Small intestine (tissue), 7 donors: Measurements from ENCODE around the gene RAI1. TPM values are rescaled to one million over a fixed set of nuclear protein-coding genes. Genes with fewer than 3 reads are reported as not detected.

Source experiments
- DNase-seq, 2 donors: peaks; one replicate each; pipeline versions ENCODE4 v3.0.0 to v3.0.0-alpha.2; 2013
- FAIRE-seq: peaks from 2 replicates; lab custom pipeline; 2012; peaks lifted over from hg19 to GRCh38; lab: Jason Lieb, UNC
- H3K27ac ChIP-seq, 3 donors: one replicate each; pipeline ENCODE4 v1.5.1; 2013; ENCODE audit warnings: low read length in 2 of 3, mild to moderate bottlenecking in 2 of 3, control low read depth in 1 of 3, inconsistent platforms in 1 of 3, low read depth in 1 of 3, moderate library complexity in 1 of 3
- H3K27me3 ChIP-seq, 3 donors: one replicate each; pipeline ENCODE4 v1.6.1; 2013; ENCODE audit warnings: low read length in 3 of 3, inconsistent platforms in 1 of 3; ENCODE audit not compliant: control insufficient read depth in 3 of 3, insufficient read depth in 3 of 3
- H3K36me3 ChIP-seq, 3 donors: one replicate each; pipeline ENCODE4 v1.6.1; 2013; ENCODE audit warnings: low read length in 3 of 3, inconsistent platforms in 1 of 3, low read depth in 1 of 3, mild to moderate bottlenecking in 1 of 3, moderate library complexity in 1 of 3; ENCODE audit not compliant: control insufficient read depth in 3 of 3, insufficient read depth in 2 of 3
- H3K4me1 ChIP-seq, 3 donors: one replicate each; pipeline ENCODE4 v1.6.1; 2013; ENCODE audit warnings: low read length in 2 of 3, inconsistent platforms in 1 of 3, low read depth in 1 of 3, mild to moderate bottlenecking in 1 of 3, moderate library complexity in 1 of 3; ENCODE audit not compliant: control insufficient read depth in 3 of 3, insufficient read depth in 2 of 3
- H3K4me3 ChIP-seq, 3 donors: one replicate each; pipeline ENCODE4 v1.5.1; 2013; ENCODE audit warnings: low read length in 3 of 3, control low read depth in 1 of 3, inconsistent platforms in 1 of 3, low read depth in 1 of 3, mild to moderate bottlenecking in 1 of 3, moderate library complexity in 1 of 3
- H3K9me3 ChIP-seq, 2 donors: one replicate each; pipeline ENCODE4 v1.6.1; 2013; ENCODE audit warnings: low read depth in 1 of 2, low read length in 1 of 2; ENCODE audit not compliant: control insufficient read depth in 2 of 2, insufficient read depth in 1 of 2
- WGBS, 3 donors: extraction: QIAGEN DNeasy Blood & Tissue Kit; methylation state at CpG; one replicate each; pipeline ENCODE4 v1.1.7; 2013; 5-methylcytosine and 5-hydroxymethylcytosine counted together
- polyA plus RNA-seq, 4 donors: library from polyadenylated mRNA; stranded (reverse) in 3 of 4; unstranded in 1 of 4; fragments of 200-250 nt in 3 of 4; fragments of 120-200 nt in 1 of 4; gene quantifications; one replicate each; pipeline versions ENCODE4 v1.2.1 to v1.2.3, GENCODE V29; 2013
- donor health status: healthy with polysubstance abuse.
- donor health status: control.
- donor health status: control.
- donor health status: Bipolar disorder and iron deficiency.
- donor health status: healthy.

The RAI1 gene
- polyA plus RNA-seq, 4 donors = 2.4 to 20.7 (median 6.2) TPM

GRCh38 chr17:17710728-17711541, 29.7 kb downstream of the RAI1 start:
- no peaks in the 10 kb centered on the region for H3K27me3 ChIP-seq
- H3K36me3 ChIP-seq = peaks cover 0 to 51% (median 2%) of the 10 kb centered on the region in 3 donors
- FAIRE-seq (no peak), DNase-seq (peak; percentile 88 to 94)
- peak overlapping the region; percentile 21 to 87 (median 80) for H3K27ac ChIP-seq
- H3K9me3 ChIP-seq = no peaks in the 10 kb centered on the region
- 19 to 47% (median 45%) methylated on average over 16 of the region's 16 CpGs for WGBS, 3 donors
- H3K4me1 ChIP-seq = peaks cover 6 to 68% (median 9%) of the 10 kb centered on the region in 3 donors
- no peak overlapping the region for H3K4me3 ChIP-seq

- 79 to 88% (median 86%) methylated on average over 12 of the region's 12 CpGs for WGBS, 3 donors
- peak in 1 of 2 donors; percentile 72 for DNase-seq
- FAIRE-seq = no peak
Measured at GRCh38 chr17:17711641-17712162, 30.4 kb downstream of the RAI1 start.

GRCh38 chr17:17712268-17712924, 31.1 kb downstream of the RAI1 start:
- Histone ChIP-seq H3K4me1 (peaks cover 2 to 63% (median 9%) of the 10 kb centered on the region in 3 donors), H3K27ac (peak overlapping the region in 2 of 3 donors; percentile 14 to 87), H3K36me3 (peaks cover 0 to 56% (median 0%) of the 10 kb centered on the region in 3 donors), H3K9me3 (no peaks in the 10 kb centered on the region), H3K4me3 (no peak overlapping the region), H3K27me3 (no peaks in the 10 kb centered on the region)
- FAIRE-seq = no peak
- 71 to 89% (median 74%) methylated on average over 5 of the region's 5 CpGs for WGBS, 3 donors
- peak in 1 of 2 donors; percentile 40 for DNase-seq

More at GRCh38 chr17:17711641-17712162, 30.4 kb downstream of the RAI1 start:
- Histone ChIP-seq H3K27me3 (no peaks in the 10 kb centered on the region), H3K9me3 (no peaks in the 10 kb centered on the region), H3K36me3 (peaks cover 0 to 50% (median 0%) of the 10 kb centered on the region in 3 donors), H3K4me1 (peaks cover 2 to 65% (median 9%) of the 10 kb centered on the region in 3 donors), H3K4me3 (no peak overlapping the region), H3K27ac (peak overlapping the region in 2 of 3 donors; percentile 80 to 87)

DNA sequence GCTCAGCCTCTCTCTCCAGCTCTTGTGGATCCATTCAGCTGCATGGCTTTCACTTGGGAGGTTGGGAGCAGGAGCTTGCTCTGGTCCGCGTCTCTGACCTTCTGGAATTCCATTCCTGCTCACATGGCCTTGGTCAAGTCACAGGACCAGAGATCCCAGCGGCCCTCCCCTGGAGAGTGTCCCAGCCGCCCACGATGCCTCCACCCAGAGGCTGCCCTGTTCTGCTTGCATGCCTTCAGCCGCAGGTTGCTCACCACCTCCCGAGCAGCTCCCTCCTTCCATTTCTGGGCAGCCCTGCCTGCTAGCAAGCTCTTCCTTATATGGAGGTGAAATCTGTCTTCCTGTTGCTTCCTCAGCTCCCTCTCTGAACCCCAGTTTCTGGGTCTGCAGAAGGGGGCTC, 32.6 kb downstream of the RAI1 start:
- peaks cover 0 to 50% (median 9%) of the 10 kb centered on the region in 3 donors for H3K4me1 ChIP-seq
- no peaks in the 10 kb centered on the region for H3K27me3 ChIP-seq
- FAIRE-seq = no peak
- no peak overlapping the region for H3K4me3 ChIP-seq
- no peaks in the 10 kb centered on the region for H3K9me3 ChIP-seq
- WGBS, 3 donors = 69 to 84% (median 73%) methylated on average over 7 of the region's 7 CpGs
- no peak for DNase-seq
- peaks cover 0 to 57% (median 0%) of the 10 kb centered on the region in 3 donors for H3K36me3 ChIP-seq
- H3K27ac ChIP-seq = peak overlapping the region in 1 of 3 donors; percentile 46

GRCh38 chr17:17714261-17714866, 33.1 kb downstream of the RAI1 start:
- Histone ChIP-seq H3K27ac (peak overlapping the region in 1 of 3 donors; percentile 46), H3K36me3 (peaks cover 0 to 55% (median 0%) of the 10 kb centered on the region in 3 donors), H3K4me3 (no peak overlapping the region), H3K4me1 (peaks cover 0 to 45% (median 9%) of the 10 kb centered on the region in 3 donors), H3K27me3 (no peaks in the 10 kb centered on the region), H3K9me3 (no peaks in the 10 kb centered on the region)
- 77% methylated on average over 16 of the region's 16 CpGs for WGBS, 3 donors
- DNase-seq = no peak
- no peak for FAIRE-seq

DNA sequence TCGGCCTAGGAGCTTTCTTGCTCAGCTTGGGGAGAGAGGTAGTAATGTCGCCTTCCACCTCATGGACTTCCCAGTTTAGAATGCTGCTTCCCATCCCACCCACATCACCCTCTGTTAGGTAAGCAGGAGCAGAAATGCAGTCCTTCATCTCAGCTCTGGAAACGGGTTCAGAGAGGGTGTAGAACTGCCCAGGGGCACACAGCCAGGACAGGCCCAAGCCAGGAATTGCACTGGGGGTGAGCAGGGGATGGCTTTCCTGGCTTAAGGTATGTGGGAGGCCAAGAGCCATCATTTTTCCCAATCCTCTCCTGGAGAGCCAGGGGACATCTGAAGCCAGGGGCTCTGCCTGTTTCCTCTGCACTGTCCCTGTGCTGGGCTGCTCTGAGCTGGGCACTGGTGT, 33.6 kb downstream of the RAI1 start:
- H3K4me1 ChIP-seq = peaks cover 0 to 42% (median 9%) of the 10 kb centered on the region in 3 donors
- 87 to 88% (median 88%) methylated on average over 3 of the region's 3 CpGs for whole genome bisulfite sequencing, 3 donors
- no peaks in the 10 kb centered on the region for H3K27me3 ChIP-seq
- H3K36me3 ChIP-seq = peaks cover 0 to 54% (median 0%) of the 10 kb centered on the region in 3 donors
- no peak overlapping the region for H3K27ac ChIP-seq
- FAIRE-seq (no peak), DNase-seq (no peak)
- H3K4me3 ChIP-seq = no peak overlapping the region
- no peaks in the 10 kb centered on the region for H3K9me3 ChIP-seq

DNA sequence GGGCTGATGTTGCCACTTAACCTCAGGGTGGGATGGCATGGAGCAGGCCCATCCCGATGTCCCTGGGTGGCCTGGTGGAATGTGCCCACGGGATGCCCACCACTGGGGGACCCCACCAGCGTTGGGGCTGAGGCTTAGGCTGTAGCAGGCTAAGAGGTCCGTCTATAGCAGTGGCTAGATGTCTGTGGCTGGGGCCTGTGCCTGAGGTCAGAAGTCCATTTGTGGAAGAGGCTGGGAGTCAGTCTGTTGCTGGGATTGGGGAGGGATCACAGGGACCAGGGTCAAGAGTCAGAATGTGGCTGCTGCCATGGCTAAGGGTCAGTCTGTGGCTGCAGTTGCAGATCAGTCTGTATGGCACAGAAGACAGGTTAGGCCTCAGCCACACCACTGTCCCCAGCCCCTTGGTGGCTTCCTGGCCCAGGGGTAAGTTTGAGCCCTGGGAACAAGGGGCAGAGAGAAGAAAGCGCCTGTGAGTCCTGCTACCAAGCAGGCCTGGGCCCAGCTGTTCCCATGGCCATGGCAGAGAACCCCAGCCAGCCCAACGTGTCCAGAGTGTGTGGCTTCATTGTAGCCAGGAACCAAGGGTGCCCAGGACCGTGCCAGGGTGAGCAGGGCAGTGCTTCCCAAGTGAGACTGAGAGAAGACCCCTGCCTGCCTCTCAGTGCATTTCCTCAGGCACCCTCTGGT, 35.7 kb downstream of the RAI1 start:
- no peak for FAIRE-seq
- Histone ChIP-seq H3K27ac (no peak overlapping the region), H3K27me3 (peaks cover 0 to 7% (median 0%) of the 10 kb centered on the region in 3 donors), H3K4me1 (peaks cover 0 to 21% (median 3%) of the 10 kb centered on the region in 3 donors), H3K36me3 (peaks cover 0 to 59% (median 0%) of the 10 kb centered on the region in 3 donors), H3K4me3 (no peak overlapping the region), H3K9me3 (no peaks in the 10 kb centered on the region)
- no peak for DNase-seq
- 80 to 83% (median 81%) methylated on average over 7 of the region's 7 CpGs for WGBS, 3 donors
